ENCODE data around the gene OOSP3.

Gene OOSP3

DNA sequence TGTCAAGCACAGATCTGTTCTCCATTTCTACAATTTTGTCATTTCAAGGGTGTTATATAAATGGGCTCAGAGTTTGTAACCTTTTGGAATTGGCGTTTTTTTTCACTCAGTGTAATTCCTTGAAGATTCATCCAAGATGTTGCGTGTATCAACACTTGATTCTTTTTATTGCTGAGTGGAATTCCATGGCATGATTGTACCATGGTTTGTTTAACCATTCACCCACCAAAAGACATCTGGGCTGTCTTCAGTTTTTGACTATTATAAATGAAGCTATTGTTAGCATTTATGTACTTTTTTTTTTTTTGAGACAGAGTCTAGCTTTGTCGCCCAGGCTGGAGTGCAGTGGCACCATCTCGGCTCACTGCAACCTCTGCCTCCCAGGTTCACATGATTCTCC lies 62.5 kb downstream of the OOSP3 start:
- in situ Hi-C loops (cut with MboI; ENCODE audit: low sequenced_read_pairs): no loop called here

DNA sequence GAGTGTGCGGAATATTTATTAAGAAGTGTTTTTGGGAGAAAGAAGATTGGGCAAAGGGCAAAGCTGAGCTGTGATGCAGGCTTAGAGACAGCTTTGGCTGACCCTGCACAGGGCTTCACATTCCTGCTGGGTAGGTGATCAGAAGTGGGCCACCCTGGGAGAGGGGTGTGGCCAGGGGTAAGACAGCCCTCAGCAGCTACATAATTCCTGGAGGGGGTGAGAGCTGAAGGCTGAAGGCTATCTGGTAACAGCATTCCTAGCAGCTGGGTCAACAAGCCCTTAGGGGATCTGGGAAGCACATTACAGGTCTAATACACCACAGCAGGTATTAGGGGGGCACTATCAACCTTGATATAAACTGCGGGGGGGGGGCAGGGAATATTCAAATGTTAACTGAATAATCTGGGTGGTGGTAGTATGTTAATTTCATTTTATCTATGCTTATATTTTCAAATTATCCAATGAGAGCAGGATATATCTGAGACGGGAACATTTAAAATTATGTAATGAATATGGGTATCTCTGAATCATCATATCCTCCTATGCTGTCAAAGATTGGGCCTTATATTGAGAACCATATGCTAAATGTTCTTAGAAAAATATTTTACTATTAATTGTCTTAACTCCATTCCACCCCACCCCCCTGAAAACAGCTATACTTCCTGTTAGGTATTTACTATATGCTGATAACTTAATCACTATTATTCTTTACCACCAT lies 65.6 kb downstream of the OOSP3 start:
- in situ Hi-C loops (cut with MboI; ENCODE audit: low sequenced_read_pairs): no loop called here

DNA sequence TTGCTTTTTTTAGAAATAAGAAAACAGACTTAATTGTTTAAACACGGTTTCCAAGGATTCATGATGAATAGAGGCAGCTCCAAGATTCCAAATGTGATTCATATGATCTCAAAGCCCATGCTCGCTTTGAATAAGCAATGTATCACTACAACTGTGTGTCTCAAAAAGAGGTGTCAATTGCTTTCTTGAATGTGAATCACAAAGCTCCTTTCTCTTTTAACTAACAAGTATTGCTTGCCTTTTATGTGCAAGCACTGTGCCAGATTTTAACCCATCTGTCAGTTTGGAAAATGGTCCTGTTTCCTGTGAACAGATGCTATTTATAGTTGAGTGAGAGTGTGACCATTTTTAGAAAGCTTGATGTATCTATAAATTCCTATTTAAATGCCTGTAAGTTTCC lies 66.1 kb downstream of the OOSP3 start:
- in situ Hi-C loops (cut with MboI; ENCODE audit: low sequenced_read_pairs): no loop called here

Measured in HL-60/S4 treated with retinoic acid at 250 ng/mL for 4 days and 3 days (cell line).